ENCODE data around the gene BOLA3.

DNA sequence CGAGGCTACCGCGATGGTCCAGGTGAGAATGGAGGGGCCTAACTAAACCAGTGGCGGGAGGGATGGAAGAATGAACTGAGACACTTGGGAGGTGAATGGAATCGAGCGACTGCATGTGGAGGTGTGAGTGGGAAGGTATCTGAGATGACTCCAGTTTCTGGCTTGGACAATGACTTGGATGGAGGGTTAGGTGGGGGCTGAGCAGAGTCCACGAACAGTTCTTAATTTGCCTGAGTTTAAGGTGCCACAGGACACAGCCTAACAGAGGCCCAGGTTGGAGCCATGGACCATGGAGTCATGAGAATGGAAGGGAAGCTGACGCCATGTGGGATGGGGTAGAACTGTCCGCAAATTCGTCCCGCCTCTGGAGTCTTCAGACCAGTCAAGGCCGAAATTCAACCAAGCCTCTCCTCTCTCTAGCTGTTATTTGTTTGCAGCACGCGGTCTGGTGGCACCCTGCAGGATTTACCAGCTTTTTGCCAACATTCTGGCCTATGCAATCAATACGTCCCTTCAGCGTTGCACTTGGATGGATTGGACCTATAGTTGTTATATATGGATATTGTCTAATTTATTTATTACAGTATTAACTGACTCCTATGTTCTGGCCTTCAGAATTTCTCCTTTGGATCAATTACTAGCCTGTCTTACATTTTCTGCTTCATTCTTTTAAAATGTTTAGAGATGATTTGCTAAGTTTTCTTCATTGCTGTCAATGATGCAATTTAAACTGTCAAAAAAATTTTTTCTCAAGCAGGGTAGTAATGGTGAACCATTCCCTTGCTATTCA, 940 bp upstream of the BOLA3 start:
- TF ChIP-seq, protein P1, sequence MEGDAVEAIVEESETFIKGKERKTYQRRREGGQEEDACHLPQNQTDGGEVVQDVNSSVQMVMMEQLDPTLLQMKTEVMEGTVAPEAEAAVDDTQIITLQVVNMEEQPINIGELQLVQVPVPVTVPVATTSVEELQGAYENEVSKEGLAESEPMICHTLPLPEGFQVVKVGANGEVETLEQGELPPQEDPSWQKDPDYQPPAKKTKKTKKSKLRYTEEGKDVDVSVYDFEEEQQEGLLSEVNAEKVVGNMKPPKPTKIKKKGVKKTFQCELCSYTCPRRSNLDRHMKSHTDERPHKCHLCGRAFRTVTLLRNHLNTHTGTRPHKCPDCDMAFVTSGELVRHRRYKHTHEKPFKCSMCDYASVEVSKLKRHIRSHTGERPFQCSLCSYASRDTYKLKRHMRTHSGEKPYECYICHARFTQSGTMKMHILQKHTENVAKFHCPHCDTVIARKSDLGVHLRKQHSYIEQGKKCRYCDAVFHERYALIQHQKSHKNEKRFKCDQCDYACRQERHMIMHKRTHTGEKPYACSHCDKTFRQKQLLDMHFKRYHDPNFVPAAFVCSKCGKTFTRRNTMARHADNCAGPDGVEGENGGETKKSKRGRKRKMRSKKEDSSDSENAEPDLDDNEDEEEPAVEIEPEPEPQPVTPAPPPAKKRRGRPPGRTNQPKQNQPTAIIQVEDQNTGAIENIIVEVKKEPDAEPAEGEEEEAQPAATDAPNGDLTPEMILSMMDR (IDR thresholded peaks at IDR 0.05; ENCODE audit: low read length) = no peak
- TF ChIP-seq EZH2 (IDR thresholded peaks at IDR 0.05; ENCODE audit: borderline replicate concordance, low read length) = no peak

Measured in OCI-LY1 (cell line).